IPS-20b (cell line): Measurements from ENCODE around the gene MAP3K14.

Source experiments
- H3K27ac ChIP-seq: one replicate; pipeline ENCODE4 v1.5.1; 2013; ENCODE audit warnings: low read length
- H3K27me3 ChIP-seq: 2 replicates; pipeline ENCODE4 v1.6.1; 2013; ENCODE audit warnings: mild to moderate bottlenecking, low read length, inconsistent platforms; ENCODE audit not compliant: insufficient read depth
- H3K36me3 ChIP-seq: 2 replicates; pipeline ENCODE4 v1.6.1; 2013; ENCODE audit warnings: low read depth, mild to moderate bottlenecking, inconsistent platforms, low read length, moderate library complexity; ENCODE audit not compliant: insufficient read depth
- H3K4me1 ChIP-seq: 2 replicates; pipeline ENCODE4 v1.6.1; 2013; ENCODE audit warnings: mild to moderate bottlenecking, control low read depth, inconsistent platforms, low read length, moderate library complexity; ENCODE audit not compliant: insufficient read depth
- H3K4me3 ChIP-seq: 2 replicates; pipeline ENCODE4 v1.5.1; 2013; ENCODE audit warnings: mild to moderate bottlenecking, low read length, inconsistent platforms
- H3K9ac ChIP-seq: 2 replicates; pipeline ENCODE4 v1.6.1; 2013; ENCODE audit warnings: low read depth, mild to moderate bottlenecking, inconsistent platforms, low read length, moderate library complexity
- H3K9me3 ChIP-seq: 2 replicates; pipeline ENCODE4 v1.6.1; 2013; ENCODE audit warnings: mild to moderate bottlenecking, low read depth, low read length, inconsistent platforms; ENCODE audit not compliant: insufficient read depth

The MAP3K14 gene

DNA sequence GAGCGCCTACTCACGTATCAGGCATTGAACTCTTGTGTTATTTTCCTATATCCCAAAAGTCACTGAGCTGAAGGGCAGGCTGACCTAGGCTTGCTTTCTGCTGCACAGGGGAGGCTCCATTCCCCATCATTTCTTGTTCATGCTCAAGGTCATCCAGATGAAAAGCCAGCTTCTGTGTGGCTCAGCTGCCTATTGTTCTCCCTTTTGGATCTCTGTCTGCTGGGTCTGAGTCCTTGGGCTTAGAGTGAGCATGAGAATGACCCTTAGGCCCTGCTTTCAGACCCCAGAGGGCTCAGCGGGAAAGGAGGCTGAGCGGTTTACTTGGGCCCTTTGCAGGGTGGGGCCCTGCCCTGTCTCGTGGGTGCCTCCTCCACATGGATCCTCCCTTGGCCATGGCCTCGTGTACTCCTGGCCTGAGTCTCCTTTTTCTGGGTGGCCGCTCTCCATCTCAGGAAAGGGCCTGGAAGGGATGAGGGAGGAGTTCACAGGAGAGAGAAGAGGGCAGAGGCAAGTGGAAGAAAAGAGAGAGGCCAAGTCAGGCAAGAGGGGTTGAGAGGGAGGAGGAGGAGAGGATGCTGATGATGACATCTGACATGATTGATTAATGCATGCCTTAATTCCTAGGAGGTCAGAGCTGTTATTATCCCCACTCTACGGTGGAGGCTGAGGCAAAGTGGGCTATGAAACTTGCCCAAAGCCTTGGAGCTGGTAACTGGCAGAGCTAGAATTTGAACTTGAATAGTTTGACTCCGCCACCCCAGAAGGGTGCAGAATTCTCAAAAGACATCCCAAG, 19.8 kb upstream of the MAP3K14 start:
- H3K4me3 ChIP-seq = no peak overlapping the region
- peaks cover 41% of the 10 kb centered on the region for H3K27me3 ChIP-seq
- no peak overlapping the region for H3K27ac ChIP-seq
- H3K9ac ChIP-seq = no peak overlapping the region
- no peaks in the 10 kb centered on the region for H3K9me3 ChIP-seq
- no peaks in the 10 kb centered on the region; the same call in 1 of the 2 replicates for H3K4me1 ChIP-seq
- H3K36me3 ChIP-seq = no peaks in the 10 kb centered on the region

DNA sequence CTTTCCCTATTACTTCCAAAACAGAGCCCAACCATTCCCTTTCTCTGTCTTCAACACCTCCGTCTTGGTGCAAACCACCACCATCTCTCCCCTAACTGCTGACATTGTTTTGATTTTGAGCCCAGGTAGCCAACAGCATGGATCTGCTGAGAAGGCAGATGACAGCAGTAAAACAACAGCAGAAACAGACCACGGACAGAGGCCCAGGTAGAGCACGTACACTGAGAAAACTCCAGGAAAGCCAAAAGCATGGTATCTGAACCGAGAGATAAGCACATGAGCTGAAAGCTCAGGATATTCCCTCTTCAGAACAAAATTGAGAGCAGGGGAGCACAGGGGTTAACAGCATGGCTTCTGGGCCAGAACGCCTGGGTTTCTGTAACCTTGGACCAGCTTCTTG, 18.9 kb upstream of the MAP3K14 start:
- Histone ChIP-seq H3K9me3 (no peaks in the 10 kb centered on the region), H3K27ac (no peak overlapping the region), H3K4me3 (no peak overlapping the region), H3K9ac (no peak overlapping the region), H3K36me3 (no peaks in the 10 kb centered on the region), H3K4me1 (no peaks in the 10 kb centered on the region), H3K27me3 (peaks cover 41% of the 10 kb centered on the region)

DNA sequence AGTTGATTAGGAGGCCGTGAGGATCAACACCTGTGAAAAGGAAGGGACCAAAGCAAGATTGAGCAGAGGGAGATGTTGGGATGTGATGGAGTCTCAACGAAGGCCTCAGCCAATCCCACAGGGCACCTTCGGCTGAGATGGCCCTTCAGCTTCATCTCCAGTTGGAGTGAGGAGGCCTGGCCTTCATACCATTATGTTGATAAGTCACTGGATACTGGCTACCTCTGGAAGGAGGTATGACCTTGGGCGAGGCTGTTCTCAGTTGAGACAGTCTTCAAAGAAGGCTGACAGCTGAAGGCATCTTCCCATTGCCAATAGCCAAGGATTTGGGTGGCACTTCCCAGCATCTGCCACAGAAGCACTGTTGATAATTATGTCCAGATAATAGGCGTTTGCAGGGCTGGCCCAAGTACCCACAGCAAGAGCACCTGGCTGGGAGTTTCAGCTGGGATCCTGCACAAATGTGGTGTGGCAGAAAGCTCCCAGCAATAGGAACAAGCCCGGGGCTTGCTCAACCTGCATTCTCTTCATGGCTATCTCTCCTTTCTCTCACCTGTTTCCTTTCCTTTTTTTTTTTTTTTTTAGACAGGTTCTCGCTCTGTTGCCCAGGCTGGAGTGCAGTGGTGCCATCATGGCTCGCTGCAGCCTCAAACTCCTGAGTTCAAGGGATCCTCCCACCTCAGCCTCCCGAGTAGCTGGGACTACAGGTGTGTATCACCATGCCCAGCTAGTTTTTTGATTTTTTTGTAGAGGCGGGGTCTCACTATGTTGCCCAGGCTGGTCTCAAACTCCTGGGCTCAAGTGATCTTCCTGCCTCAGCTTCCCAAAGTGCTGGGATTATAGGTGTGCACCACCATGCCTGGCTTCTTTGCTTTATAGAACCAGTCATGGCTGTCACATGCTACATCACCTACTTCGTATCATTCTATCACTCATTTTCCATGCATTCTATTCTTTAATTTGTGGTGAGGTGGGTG, 18.2 kb upstream of the MAP3K14 start:
- H3K36me3 ChIP-seq = no peaks in the 10 kb centered on the region
- no peak overlapping the region for H3K9ac ChIP-seq
- H3K4me1 ChIP-seq = no peaks in the 10 kb centered on the region
- no peaks in the 10 kb centered on the region for H3K9me3 ChIP-seq
- peaks cover 41% of the 10 kb centered on the region for H3K27me3 ChIP-seq
- H3K27ac ChIP-seq = no peak overlapping the region
- no peak overlapping the region for H3K4me3 ChIP-seq

GRCh38 chr17:45334231-45334630, 17.4 kb upstream of the MAP3K14 start:
- Histone ChIP-seq H3K36me3 (no peaks in the 10 kb centered on the region), H3K27ac (no peak overlapping the region), H3K9ac (no peak overlapping the region), H3K27me3 (peaks cover 41% of the 10 kb centered on the region), H3K4me1 (no peaks in the 10 kb centered on the region), H3K9me3 (no peaks in the 10 kb centered on the region), H3K4me3 (no peak overlapping the region)

DNA sequence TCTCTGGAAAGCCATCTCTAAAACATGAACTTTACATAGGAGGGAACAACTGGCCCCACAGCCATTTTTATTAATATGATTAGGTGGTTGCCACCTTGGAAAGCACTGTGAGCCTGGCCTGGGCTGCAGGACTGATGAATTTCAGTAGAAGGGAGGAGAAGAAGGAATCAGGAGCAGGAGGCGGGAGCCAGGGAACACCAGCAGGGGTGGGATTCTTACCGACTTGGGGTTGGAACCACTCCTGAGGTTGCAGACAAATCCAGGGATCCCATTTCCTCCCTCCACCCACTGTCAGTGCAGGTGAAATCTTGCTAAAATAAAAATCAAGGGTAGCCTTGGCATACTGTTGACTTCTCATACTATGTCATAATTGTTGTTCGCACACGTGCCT, 16.9 kb upstream of the MAP3K14 start:
- Histone ChIP-seq H3K4me1 (no peaks in the 10 kb centered on the region), H3K9me3 (no peaks in the 10 kb centered on the region), H3K27ac (no peak overlapping the region), H3K27me3 (peaks cover 41% of the 10 kb centered on the region), H3K9ac (no peak overlapping the region), H3K36me3 (no peaks in the 10 kb centered on the region), H3K4me3 (no peak overlapping the region)

- H3K27ac ChIP-seq = no peak overlapping the region
- no peaks in the 10 kb centered on the region for H3K36me3 ChIP-seq
Observed at GRCh38 chr17:45332989-45333701, 16.3 kb upstream of the MAP3K14 start.

DNA sequence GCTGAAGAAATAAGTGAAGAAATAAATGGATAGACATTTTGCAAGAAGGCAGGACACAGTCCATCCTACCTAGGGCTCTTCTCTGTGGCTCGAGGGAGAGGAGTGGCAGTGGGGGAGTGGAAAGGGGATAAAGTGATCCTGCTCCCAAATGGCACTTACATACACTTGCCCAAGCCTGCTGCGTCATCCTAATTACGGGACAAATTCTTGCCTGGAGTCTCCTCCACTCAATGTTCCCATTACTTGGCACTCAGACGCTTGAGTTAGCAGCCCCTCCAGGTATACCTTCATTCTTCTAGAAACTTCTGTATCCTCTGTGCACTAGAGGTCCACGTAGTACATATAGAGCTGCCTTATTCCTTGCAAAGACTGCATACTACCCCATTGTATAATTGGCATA, 15.7 kb upstream of the MAP3K14 start:
- Histone ChIP-seq H3K27me3 (peaks cover 41% of the 10 kb centered on the region), H3K4me1 (no peaks in the 10 kb centered on the region), H3K27ac (no peak overlapping the region), H3K9me3 (no peaks in the 10 kb centered on the region), H3K4me3 (no peak overlapping the region), H3K9ac (no peak overlapping the region), H3K36me3 (no peaks in the 10 kb centered on the region)

More at GRCh38 chr17:45332989-45333701, 16.3 kb upstream of the MAP3K14 start:
- Histone ChIP-seq H3K9ac (no peak overlapping the region), H3K4me3 (no peak overlapping the region), H3K9me3 (no peaks in the 10 kb centered on the region), H3K27me3 (peaks cover 41% of the 10 kb centered on the region), H3K4me1 (no peaks in the 10 kb centered on the region)

- no peaks in the 10 kb centered on the region for H3K27me3 ChIP-seq
- no peaks in the 10 kb centered on the region for H3K4me1 ChIP-seq
- H3K4me3 ChIP-seq = no peak overlapping the region
- H3K9ac ChIP-seq = no peak overlapping the region
- no peak overlapping the region for H3K27ac ChIP-seq
- no peaks in the 10 kb centered on the region for H3K36me3 ChIP-seq
- H3K9me3 ChIP-seq = no peaks in the 10 kb centered on the region
Observed at GRCh38 chr17:45326626-45327025, 9.8 kb upstream of the MAP3K14 start.

GRCh38 chr17:45325810-45326209, 9.0 kb upstream of the MAP3K14 start:
- Histone ChIP-seq H3K27ac (no peak overlapping the region), H3K9me3 (no peaks in the 10 kb centered on the region), H3K4me1 (no peaks in the 10 kb centered on the region), H3K9ac (no peak overlapping the region), H3K36me3 (no peaks in the 10 kb centered on the region), H3K4me3 (no peak overlapping the region), H3K27me3 (no peaks in the 10 kb centered on the region)

DNA sequence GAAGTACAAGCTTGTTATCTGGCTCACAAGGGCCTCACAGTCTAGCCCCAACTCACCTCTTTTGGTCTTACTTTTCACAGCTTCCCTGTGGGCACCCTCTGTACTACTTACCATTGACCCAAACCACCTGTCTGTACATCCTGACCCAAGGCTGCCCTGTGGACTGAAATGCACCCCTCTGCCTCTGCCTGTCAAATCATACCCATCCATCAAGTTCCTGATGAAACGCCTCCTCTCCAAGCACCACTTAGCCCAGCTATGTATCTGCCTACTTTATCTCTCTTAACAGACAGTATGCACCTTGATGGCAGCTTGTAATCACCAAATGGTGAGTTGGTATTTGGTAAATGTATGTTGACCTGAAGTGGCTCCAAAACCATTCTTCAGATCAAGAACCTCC, 7.5 kb upstream of the MAP3K14 start:
- no peak overlapping the region for H3K4me3 ChIP-seq
- H3K27ac ChIP-seq = no peak overlapping the region
- no peaks in the 10 kb centered on the region for H3K36me3 ChIP-seq
- no peaks in the 10 kb centered on the region for H3K9me3 ChIP-seq
- H3K4me1 ChIP-seq = no peaks in the 10 kb centered on the region
- H3K9ac ChIP-seq = no peak overlapping the region
- no peaks in the 10 kb centered on the region for H3K27me3 ChIP-seq

DNA sequence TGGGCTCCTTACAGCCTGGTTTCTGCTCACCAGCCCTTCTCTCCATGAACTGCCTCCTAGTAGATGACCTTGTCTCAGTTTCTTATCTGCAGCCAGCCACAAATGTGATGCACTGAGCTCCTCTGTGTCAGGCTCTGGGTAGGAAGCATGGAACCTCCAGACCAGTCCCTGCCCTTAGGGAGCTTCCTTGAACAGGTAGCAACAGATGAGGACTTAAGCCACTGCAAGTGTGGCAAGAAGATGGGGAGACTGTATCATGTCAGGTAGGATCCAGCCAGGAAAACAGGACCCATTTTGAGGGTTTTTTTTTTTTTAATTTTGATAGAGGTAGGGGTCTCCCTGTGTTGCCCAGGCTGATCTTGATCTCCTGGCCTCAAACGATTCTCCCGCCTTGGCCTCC, 5.3 kb upstream of the MAP3K14 start:
- H3K9ac ChIP-seq = no peak overlapping the region
- H3K27ac ChIP-seq = no peak overlapping the region
- peaks cover 6% of the 10 kb centered on the region; the same call in 1 of the 2 replicates for H3K4me1 ChIP-seq

More for the DNA sequence above, 5.3 kb upstream of the MAP3K14 start:
- no peaks in the 10 kb centered on the region for H3K36me3 ChIP-seq
- H3K9me3 ChIP-seq = no peaks in the 10 kb centered on the region
- H3K4me3 ChIP-seq = no peak overlapping the region
- no peaks in the 10 kb centered on the region for H3K27me3 ChIP-seq
